RWPE1 (cell line): ENCODE measurements around the gene RXRA.

Experiments used
- CTCF ChIA-PET: fragments of 350-600 bp; sonication (Branson Sonifier 250); formaldehyde crosslinking; extraction: SDS; loops from one replicate; lab custom pipeline; 2021; lab: Yijun Ruan, JAX
- POLR2A ChIA-PET: fragments of 400-600 bp; formaldehyde crosslinking; extraction: SDS; loops from one replicate; lab custom pipeline; 2020; ENCODE audit warnings: antibody characterized with exemption; ENCODE audit not compliant: low non-redundant PET; lab: Yijun Ruan, JAX
- DNase-seq: peaks from one replicate; pipeline ENCODE4 v3.0.0; 2012; ENCODE audit warnings: low spot score
- H3K27ac ChIP-seq: fragments of 450-650 bp; 2 replicates; pipeline ENCODE4 v1.5.1; 2017
- TF ChIP-seq, protein P1 (sequence below): fragments of 450-650 bp; conservative IDR thresholded peaks from 2 replicates; pipeline ENCODE4 v1.5.1; 2017; ENCODE audit warnings: low read depth, mild to moderate bottlenecking

Gene RXRA

GRCh38 chr9:134459573-134459972 is 133.3 kb downstream of the RXRA start:
- ChIA-PET POLR2A (no interaction called here), CTCF (interaction anchor here (0.6 to 1.5 kb wide), 4 partner anchors 10 to 280 kb away, joined by 3 to 7 read pairs (median 3); no protein-coding TSS in a partner anchor)
- DNase-seq: no peak
- TF ChIP-seq, protein P1, sequence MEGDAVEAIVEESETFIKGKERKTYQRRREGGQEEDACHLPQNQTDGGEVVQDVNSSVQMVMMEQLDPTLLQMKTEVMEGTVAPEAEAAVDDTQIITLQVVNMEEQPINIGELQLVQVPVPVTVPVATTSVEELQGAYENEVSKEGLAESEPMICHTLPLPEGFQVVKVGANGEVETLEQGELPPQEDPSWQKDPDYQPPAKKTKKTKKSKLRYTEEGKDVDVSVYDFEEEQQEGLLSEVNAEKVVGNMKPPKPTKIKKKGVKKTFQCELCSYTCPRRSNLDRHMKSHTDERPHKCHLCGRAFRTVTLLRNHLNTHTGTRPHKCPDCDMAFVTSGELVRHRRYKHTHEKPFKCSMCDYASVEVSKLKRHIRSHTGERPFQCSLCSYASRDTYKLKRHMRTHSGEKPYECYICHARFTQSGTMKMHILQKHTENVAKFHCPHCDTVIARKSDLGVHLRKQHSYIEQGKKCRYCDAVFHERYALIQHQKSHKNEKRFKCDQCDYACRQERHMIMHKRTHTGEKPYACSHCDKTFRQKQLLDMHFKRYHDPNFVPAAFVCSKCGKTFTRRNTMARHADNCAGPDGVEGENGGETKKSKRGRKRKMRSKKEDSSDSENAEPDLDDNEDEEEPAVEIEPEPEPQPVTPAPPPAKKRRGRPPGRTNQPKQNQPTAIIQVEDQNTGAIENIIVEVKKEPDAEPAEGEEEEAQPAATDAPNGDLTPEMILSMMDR: no peak
- peak overlapping the region; percentile 57 for H3K27ac ChIP-seq

- CTCF ChIA-PET: interaction anchor here (0.6 kb wide), 1 partner anchor 13 kb away, joined by 3 read pairs; no protein-coding TSS in a partner anchor
- peak overlapping the region; percentile 0; the same call in 1 of the 2 replicates for H3K27ac ChIP-seq
- TF ChIP-seq, protein P1: no peak
- DNase-seq: no peak
- POLR2A ChIA-PET: no interaction called here
Observed at GRCh38 chr9:134460206-134460605, 134.0 kb downstream of the RXRA start.

DNA sequence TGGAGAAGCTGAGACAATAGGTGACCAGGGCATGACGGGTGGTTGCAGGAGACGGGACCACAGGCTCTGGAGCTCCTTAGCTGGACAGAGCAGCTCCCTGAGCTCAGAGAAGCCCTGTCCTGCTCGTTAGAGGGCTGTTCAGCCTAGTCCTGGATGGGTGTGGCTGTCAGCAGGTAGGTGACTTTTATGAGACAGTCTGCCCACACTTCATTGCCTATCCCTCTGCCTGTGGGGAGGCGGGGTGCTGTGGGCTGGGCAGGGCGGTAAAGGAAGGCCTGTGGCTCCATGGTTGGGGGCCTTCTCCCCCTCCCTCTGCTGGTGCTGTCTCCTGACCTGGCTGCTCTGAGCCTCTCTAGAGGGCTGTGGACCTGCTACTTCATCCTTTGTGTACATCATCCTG is 134.6 kb downstream of the RXRA start:
- H3K27ac ChIP-seq: 0 out of 2 replicates have a peak overlapping the region, but pooled peaks have one; percentile 0
- TF ChIP-seq, protein P1: no peak
- CTCF ChIA-PET: no interaction called here
- no peak for DNase-seq
- POLR2A ChIA-PET: no interaction called here

DNA sequence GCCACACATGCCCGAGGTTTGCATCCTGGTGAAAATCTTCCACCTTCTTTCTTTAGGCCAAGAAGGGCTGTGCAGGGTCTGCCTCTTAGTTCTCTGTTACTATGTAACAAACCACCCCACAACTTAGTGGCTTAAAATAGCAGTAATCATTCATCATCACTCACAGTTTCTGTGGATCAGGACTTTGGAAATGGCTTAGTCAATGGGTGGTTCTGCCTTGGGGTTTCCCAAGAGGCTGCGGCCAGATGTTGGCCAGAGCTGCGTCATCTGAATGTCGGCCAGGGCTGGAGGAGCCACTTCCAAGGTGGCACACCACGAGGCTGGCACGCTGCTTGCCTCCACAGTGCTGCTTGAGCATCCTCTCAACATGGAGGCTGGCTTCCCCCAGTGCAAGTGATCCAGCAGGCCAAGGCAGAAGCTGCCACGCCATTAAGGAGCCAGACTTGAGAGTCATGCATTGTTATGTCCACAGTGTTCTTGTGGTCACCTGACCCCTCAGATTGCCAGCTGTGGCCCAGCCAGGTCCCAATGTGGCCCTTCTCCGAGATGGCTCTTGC is 135.2 kb downstream of the RXRA start:
- no peak overlapping the region for H3K27ac ChIP-seq
- POLR2A ChIA-PET: interaction anchor here (0.5 kb wide), 1 partner anchor 123 kb away, joined by 4 read pairs; no protein-coding TSS in a partner anchor
- DNase-seq: no peak
- TF ChIP-seq, protein P1: no peak
- CTCF ChIA-PET: interaction anchor here (0.6 kb wide), 2 partner anchors 181 to 230 kb away, joined by 3 read pairs; no protein-coding TSS in a partner anchor

DNA sequence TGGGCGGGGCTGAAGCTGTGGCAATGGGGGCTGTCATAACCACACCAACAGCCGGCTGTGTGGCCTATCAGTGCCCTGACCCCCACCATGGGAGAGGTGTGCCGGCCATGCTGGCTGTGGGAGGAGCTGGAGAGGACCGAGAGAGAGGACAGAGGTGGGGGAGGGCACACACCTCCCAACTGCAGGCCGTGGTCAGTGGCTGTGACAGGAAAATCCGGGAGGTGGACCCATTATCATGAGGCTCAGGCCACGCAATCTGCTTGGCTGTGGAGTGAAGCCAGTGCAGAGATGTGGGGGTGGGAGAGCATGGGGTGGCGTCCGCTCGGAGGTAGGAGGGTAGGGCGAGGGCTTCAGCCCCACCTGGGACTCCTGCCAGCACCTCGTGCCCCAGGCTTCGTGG is 136.1 kb downstream of the RXRA start:
- DNase-seq: no peak
- TF ChIP-seq, protein P1: no peak
- ChIA-PET POLR2A (no interaction called here), CTCF (interaction anchor here (0.6 to 1.4 kb wide), 2 partner anchors 13 to 229 kb away, joined by 3 read pairs; no protein-coding TSS in a partner anchor)
- H3K27ac ChIP-seq: peak overlapping the region; percentile 18; the same call in 1 of the 2 replicates

DNA sequence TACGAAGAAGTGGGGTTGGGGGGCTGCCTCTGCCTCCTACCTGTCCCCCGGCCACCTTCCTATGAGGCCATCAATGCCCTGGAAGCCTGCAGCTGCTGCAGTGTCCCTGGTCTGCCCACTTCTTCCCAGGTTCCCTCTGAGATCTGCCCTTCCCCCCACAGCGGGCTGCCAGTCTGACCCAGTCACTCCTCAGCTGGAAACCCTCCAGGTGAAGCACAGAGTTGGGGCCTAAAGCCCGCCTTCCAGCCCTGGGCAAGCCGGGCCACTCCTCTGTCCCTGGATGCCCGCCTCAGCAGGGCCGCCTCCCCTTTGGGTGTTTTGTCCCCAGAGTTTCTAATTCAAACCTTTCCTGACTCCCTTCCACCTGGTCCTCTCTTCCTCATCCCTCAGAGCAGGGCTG is 137.0 kb downstream of the RXRA start:
- peak overlapping the region; percentile 18 for H3K27ac ChIP-seq
- no peak for DNase-seq
- CTCF ChIA-PET: interaction anchor here (0.5 to 1.4 kb wide), 3 partner anchors 13 to 315 kb away, joined by 3 to 4 read pairs (median 4); no protein-coding TSS in a partner anchor
- POLR2A ChIA-PET: no interaction called here
- TF ChIP-seq, protein P1: no peak
